GM23338 (cell line): Measurements from ENCODE around the gene GABRB3. TPM values are rescaled to one million over a fixed set of nuclear protein-coding genes. Genes with fewer than 3 reads are reported as not detected.

Experiments used
- ATAC-seq: fragments of 200-7000 bp; cut with Tn5 transposase; 3 replicates; pipeline ENCODE4 v1.9.1; 2020
- DNase-seq: peaks from one replicate; pipeline ENCODE4 v3.0.0-alpha.2; 2015; ENCODE audit warnings: low spot score
- H2AFZ ChIP-seq: fragments of 200-600 bp; sonication (generic); 2 replicates; pipeline ENCODE4 v1.8.0; 2016; ENCODE audit warnings: antibody characterized with exemption, mild to moderate bottlenecking, moderate library complexity
- H3F3A ChIP-seq: fragments of 200-600 bp; sonication (generic); replicated peaks from 2 replicates; pipeline ENCODE4 v1.8.0; 2017; ENCODE audit warnings: antibody characterized with exemption, mixed run types, low read depth
- H3K27ac ChIP-seq: fragments of 200-600 bp; sonication (generic); 2 replicates; pipeline ENCODE4 v1.6.1; 2016; ENCODE audit warnings: low read depth
- H3K27me3 ChIP-seq: fragments of 200-600 bp; sonication (generic); 2 replicates; pipeline ENCODE4 v1.8.0; 2016; ENCODE audit warnings: mild to moderate bottlenecking, mixed run types, moderate library complexity; ENCODE audit not compliant: insufficient read depth
- H3K36me3 ChIP-seq: fragments of 200-600 bp; sonication (generic); 2 replicates; pipeline ENCODE4 v1.8.0; 2016; ENCODE audit warnings: mild to moderate bottlenecking; ENCODE audit not compliant: insufficient read depth
- H3K4me1 ChIP-seq: fragments of 200-600 bp; sonication (generic); 2 replicates; pipeline ENCODE4 v1.8.0; 2016; ENCODE audit warnings: mild to moderate bottlenecking, moderate library complexity; ENCODE audit not compliant: insufficient read depth
- H3K4me2 ChIP-seq: fragments of 200-600 bp; sonication (generic); 2 replicates; pipeline ENCODE4 v1.7.1; 2017; ENCODE audit warnings: mixed run types
- H3K4me3 ChIP-seq: fragments of 200-600 bp; sonication (generic); 2 replicates; pipeline ENCODE4 v1.6.1; 2016; ENCODE audit warnings: mixed run types
- H3K79me2 ChIP-seq: fragments of 200-600 bp; sonication (generic); replicated peaks from 2 replicates; pipeline ENCODE4 v1.8.0; 2017; ENCODE audit warnings: mild to moderate bottlenecking; ENCODE audit not compliant: insufficient read depth
- H3K9me2 ChIP-seq: fragments of 200-600 bp; sonication (generic); 2 replicates; pipeline ENCODE4 v1.8.0; 2017; ENCODE audit not compliant: insufficient read depth
- H4K20me1 ChIP-seq: fragments of 200-600 bp; sonication (generic); replicated peaks from 2 replicates; pipeline ENCODE4 v1.8.0; 2017; ENCODE audit warnings: mild to moderate bottlenecking; ENCODE audit not compliant: insufficient read depth
- H3K27ac Mint-ChIP-seq: 2 replicates; pipeline ENCODE4 v1.8.0; 2020; ENCODE audit warnings: inconsistent platforms, mild to moderate bottlenecking, moderate library complexity, mixed read lengths
- H3K27me3 Mint-ChIP-seq: 3 replicates; pipeline ENCODE4 v1.8.0; 2022; ENCODE audit warnings: low read depth, mild to moderate bottlenecking, moderate library complexity, mixed read lengths, inconsistent platforms; ENCODE audit not compliant: insufficient read depth, poor library complexity
- H3K36me3 Mint-ChIP-seq: 3 replicates; pipeline ENCODE4 v1.8.0; 2021; ENCODE audit warnings: low read depth, mild to moderate bottlenecking, inconsistent platforms, moderate library complexity, mixed read lengths
- H3K4me1 Mint-ChIP-seq: 3 replicates; pipeline ENCODE4 v1.8.0; 2020; ENCODE audit warnings: mild to moderate bottlenecking, inconsistent platforms, mixed read lengths
- H3K4me3 Mint-ChIP-seq: 3 replicates; pipeline ENCODE4 v1.8.0; 2021; ENCODE audit warnings: moderate library complexity, mild to moderate bottlenecking, inconsistent platforms, mixed read lengths
- H3K9me3 Mint-ChIP-seq: 3 replicates; pipeline ENCODE4 v1.8.0; 2020; ENCODE audit warnings: moderate library complexity, mild to moderate bottlenecking, inconsistent platforms, mixed read lengths
- CREB1 ChIP-seq: fragments of 250-450 bp; sonication (Bioruptor Pico); IDR thresholded peaks from 2 replicates; pipeline ENCODE4 v1.5.0; 2020; ENCODE audit warnings: low read depth, mild to moderate bottlenecking, moderate library complexity
- CTCF ChIP-seq, 2 experiments: fragments of 200-600 bp in 1 of 2; sonication (generic) in 1 of 2; conservative IDR thresholded peaks; 2 replicates each; pipeline versions ENCODE4 v1.5.1 to v1.6.1; 2016 to 2017; ENCODE audit warnings: antibody characterized with exemption in 2 of 2, low read depth in 2 of 2, mild to moderate bottlenecking in 2 of 2, moderate library complexity in 1 of 2
- ETS1 ChIP-seq: IDR thresholded peaks from 2 replicates; pipeline ENCODE4 v1.6.1; 2016; ENCODE audit warnings: antibody characterized with exemption
- EZH2 ChIP-seq: fragments of 200-600 bp; sonication (generic); IDR thresholded peaks from one replicate; pipeline ENCODE4 v1.8.0; 2017; ENCODE audit warnings: antibody characterized with exemption, mild to moderate bottlenecking, low read depth; ENCODE audit not compliant: unreplicated experiment
- EZH2phosphoT487 ChIP-seq: fragments of 200-600 bp; sonication (generic); IDR thresholded peaks from one replicate; pipeline ENCODE4 v1.8.1; 2018; ENCODE audit warnings: antibody characterized with exemption; ENCODE audit not compliant: unreplicated experiment
- JUNB ChIP-seq: IDR thresholded peaks from one replicate; pipeline ENCODE4 v1.6.1; 2016; ENCODE audit warnings: antibody characterized with exemption; ENCODE audit not compliant: unreplicated experiment
- POLR2AphosphoS5 ChIP-seq: IDR thresholded peaks from 2 replicates; pipeline ENCODE4 v1.6.1; 2016; ENCODE audit warnings: antibody characterized with exemption, low read depth
- STAT1 ChIP-seq: IDR thresholded peaks from one replicate; pipeline ENCODE4 v1.6.1; 2016; ENCODE audit warnings: antibody characterized with exemption; ENCODE audit not compliant: unreplicated experiment
- ZNF114 ChIP-seq: fragments of 250-450 bp; sonication (Bioruptor Pico); IDR thresholded peaks from 2 replicates; pipeline ENCODE4 v1.5.0; 2020; ENCODE audit warnings: mild to moderate bottlenecking, moderate library complexity
- ZNF331 ChIP-seq: fragments of 250-450 bp; sonication (Bioruptor Pico); IDR thresholded peaks from 2 replicates; pipeline ENCODE4 v1.5.0; 2020; ENCODE audit warnings: low read depth, mild to moderate bottlenecking, moderate library complexity
- ZNF462 ChIP-seq: fragments of 250-450 bp; sonication (Bioruptor Pico); IDR thresholded peaks from 2 replicates; pipeline ENCODE4 v1.5.0; 2020; ENCODE audit warnings: mild to moderate bottlenecking, moderate library complexity
- polyA plus RNA-seq: library from polyadenylated mRNA; unstranded; fragments of >200 nt; fragmentation: Nextera tagmentation; extraction: Ambion mirVana; gene quantifications from 2 replicates; pipeline ENCODE4 v1.2.1, GENCODE V29; 2016
- total RNA-seq: library from RNA; depleted of rRNA; stranded (reverse); fragments of >200 nt; shearing (Covaris generic); gene quantifications from 2 replicates; pipeline ENCODE4 v1.2.3, GENCODE V29; 2014

Gene GABRB3
- total and polyA plus RNA-seq, 2 experiments from 2014 or later, result 56.5 to 131 TPM

- TF ChIP-seq ZNF462 (CRISPR knock-in tag), result no peak
- no peak for TF ChIP-seq ETS1
- TF ChIP-seq POLR2AphosphoS5, result no peak
- TF ChIP-seq EZH2phosphoT487, result no peak
- TF ChIP-seq EZH2, result no peak
- no peak for TF ChIP-seq ZNF331 (CRISPR knock-in tag)
- no peak for TF ChIP-seq JUNB
These were observed 200.1 kb downstream of the GABRB3 start (continued) for GRCh38 chr15:26572602-26573350.

GRCh38 chr15:26571346-26571745 is 201.5 kb downstream of the GABRB3 start:
- Histone ChIP-seq H4K20me1 (no peaks in the 10 kb centered on the region; the same call in 1 of the 2 replicates), H3K9me2 (no peaks in the 10 kb centered on the region), H3K4me3 (no peak overlapping the region), H3K27me3 (no peaks in the 10 kb centered on the region), H3K36me3 (peaks cover 11% of the 10 kb centered on the region), H3F3A (no peaks in the 10 kb centered on the region), H3K4me2 (no peak overlapping the region), H3K4me1 (no peaks in the 10 kb centered on the region), H3K27ac (no peak overlapping the region), H3K79me2 (no peaks in the 10 kb centered on the region), H2AFZ (no peak overlapping the region)
- Mint-ChIP-seq H3K9me3 (no peaks in the 10 kb centered on the region), H3K27ac (no peak overlapping the region), H3K27me3 (peaks cover 4% of the 10 kb centered on the region), H3K4me3 (no peak overlapping the region), H3K4me1 (no peaks in the 10 kb centered on the region), H3K36me3 (peaks cover 79% of the 10 kb centered on the region)
- DNase-seq (no peak), ATAC-seq (no peak)
- TF ChIP-seq EZH2phosphoT487 (no peak), ZNF331 (CRISPR knock-in tag) (no peak), ZNF114 (CRISPR knock-in tag) (no peak), CREB1 (CRISPR knock-in tag) (no peak), JUNB (no peak), ETS1 (no peak), EZH2 (no peak), CTCF (conservative IDR thresholded peaks at IDR 0.05; ENCODE audit: low read depth in 2 of 2) (no peak), STAT1 (no peak)
